ENCODE measurements around the gene CCNY. TPM values are rescaled to one million over a fixed set of nuclear protein-coding genes. Genes with fewer than 3 reads are reported as not detected.

The CCNY gene
- total RNA-seq, 2 experiments from 2014 or later, result 42.2 to 48.8 TPM

DNA sequence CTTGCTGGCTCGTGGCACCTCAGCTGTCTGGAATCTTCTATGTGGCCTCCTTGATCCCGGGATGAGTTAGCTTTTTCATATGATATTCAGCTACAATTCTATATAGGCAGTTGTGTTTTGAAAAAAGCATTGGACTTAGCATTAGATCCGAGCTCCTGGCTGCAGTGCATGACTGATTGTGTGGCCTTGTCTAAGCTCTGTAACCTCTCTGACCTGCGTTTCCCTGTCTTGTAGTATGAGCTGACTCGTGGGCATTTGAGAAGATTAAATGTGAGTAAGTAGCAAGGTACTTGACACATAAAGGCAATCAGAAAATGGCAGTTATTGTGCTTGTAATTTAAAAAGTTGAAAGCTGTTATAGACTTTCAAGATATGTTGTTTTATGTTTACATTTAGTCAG, 85.9 kb downstream of the CCNY start:
- ChIA-PET CTCF (interaction anchor here (0.8 kb wide), 1 partner anchor 141 kb away, joined by 3 read pairs; no protein-coding TSS in a partner anchor), POLR2A (no interaction called here)
- H3K27me3 Mint-ChIP-seq, result no peaks in the 10 kb centered on the region
- no peak overlapping the region for H3K4me3 Mint-ChIP-seq
- H3K9me3 Mint-ChIP-seq, result no peaks in the 10 kb centered on the region
- DNase-seq (no peak), ATAC-seq (no peak)
- intact Hi-C loops (cut with micrococcal nuclease), result no loop called here
- peaks cover 65% of the 10 kb centered on the region for H3K4me1 Mint-ChIP-seq (ENCODE audit: low read depth)
- TF ChIP-seq, protein P1, sequence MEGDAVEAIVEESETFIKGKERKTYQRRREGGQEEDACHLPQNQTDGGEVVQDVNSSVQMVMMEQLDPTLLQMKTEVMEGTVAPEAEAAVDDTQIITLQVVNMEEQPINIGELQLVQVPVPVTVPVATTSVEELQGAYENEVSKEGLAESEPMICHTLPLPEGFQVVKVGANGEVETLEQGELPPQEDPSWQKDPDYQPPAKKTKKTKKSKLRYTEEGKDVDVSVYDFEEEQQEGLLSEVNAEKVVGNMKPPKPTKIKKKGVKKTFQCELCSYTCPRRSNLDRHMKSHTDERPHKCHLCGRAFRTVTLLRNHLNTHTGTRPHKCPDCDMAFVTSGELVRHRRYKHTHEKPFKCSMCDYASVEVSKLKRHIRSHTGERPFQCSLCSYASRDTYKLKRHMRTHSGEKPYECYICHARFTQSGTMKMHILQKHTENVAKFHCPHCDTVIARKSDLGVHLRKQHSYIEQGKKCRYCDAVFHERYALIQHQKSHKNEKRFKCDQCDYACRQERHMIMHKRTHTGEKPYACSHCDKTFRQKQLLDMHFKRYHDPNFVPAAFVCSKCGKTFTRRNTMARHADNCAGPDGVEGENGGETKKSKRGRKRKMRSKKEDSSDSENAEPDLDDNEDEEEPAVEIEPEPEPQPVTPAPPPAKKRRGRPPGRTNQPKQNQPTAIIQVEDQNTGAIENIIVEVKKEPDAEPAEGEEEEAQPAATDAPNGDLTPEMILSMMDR (IDR thresholded peaks at IDR 0.05), result no peak
- H3K27ac Mint-ChIP-seq, result no peak overlapping the region
- H3K36me3 Mint-ChIP-seq (ENCODE audit: low read depth), result peaks cover 2% of the 10 kb centered on the region

DNA sequence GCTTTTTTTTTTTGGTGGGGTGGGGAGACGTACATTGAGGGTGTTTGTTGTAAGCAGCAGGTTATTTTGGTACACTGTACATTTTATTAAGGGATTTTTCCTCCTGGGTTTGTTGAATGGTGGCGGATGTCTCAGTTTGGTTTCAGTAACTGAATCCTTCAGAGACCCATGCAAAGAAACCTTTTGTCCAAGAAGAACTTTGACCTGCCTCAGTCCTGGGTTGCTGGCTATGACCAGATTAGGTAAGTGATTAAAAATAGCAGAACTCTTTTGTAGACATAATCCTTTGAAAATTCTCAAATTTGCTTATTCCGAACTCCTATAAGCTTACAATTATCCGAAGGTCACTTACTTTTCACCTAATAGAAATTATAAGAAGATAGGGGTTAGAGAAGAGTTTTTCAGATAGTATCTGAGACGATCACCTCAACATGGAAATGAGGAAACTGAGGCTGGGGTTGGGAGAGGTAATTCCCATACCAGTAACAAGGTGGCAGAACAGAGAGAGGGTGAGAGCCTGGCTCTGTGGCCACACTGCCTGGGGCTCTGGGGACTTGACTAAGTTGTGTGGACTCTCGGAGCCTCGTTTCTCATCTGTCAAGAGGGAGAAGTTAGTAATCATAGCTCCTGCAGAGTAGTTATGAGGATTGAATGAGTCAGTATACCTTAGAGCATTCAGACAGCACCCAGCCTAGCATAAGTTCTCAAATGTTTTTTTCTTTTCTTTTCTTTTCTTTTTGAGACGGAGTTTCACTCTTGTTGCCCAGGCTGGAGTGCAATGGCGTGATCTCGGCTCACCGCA, 87.4 kb downstream of the CCNY start:
- TF ChIP-seq, protein P1 (IDR thresholded peaks at IDR 0.05), result no peak
- DNase-seq, result no peak
- ChIA-PET POLR2A (no interaction called here), CTCF (no interaction called here)
- peaks cover 66% of the 10 kb centered on the region for H3K4me1 Mint-ChIP-seq (ENCODE audit: low read depth)
- intact Hi-C loops (cut with micrococcal nuclease), result no loop called here
- no peak overlapping the region for H3K27ac Mint-ChIP-seq
- H3K27me3 Mint-ChIP-seq, result no peaks in the 10 kb centered on the region
- no peaks in the 10 kb centered on the region for H3K9me3 Mint-ChIP-seq
- no peak overlapping the region for H3K4me3 Mint-ChIP-seq
- no peak for ATAC-seq
- H3K36me3 Mint-ChIP-seq (ENCODE audit: low read depth), result peaks cover 2% of the 10 kb centered on the region

DNA sequence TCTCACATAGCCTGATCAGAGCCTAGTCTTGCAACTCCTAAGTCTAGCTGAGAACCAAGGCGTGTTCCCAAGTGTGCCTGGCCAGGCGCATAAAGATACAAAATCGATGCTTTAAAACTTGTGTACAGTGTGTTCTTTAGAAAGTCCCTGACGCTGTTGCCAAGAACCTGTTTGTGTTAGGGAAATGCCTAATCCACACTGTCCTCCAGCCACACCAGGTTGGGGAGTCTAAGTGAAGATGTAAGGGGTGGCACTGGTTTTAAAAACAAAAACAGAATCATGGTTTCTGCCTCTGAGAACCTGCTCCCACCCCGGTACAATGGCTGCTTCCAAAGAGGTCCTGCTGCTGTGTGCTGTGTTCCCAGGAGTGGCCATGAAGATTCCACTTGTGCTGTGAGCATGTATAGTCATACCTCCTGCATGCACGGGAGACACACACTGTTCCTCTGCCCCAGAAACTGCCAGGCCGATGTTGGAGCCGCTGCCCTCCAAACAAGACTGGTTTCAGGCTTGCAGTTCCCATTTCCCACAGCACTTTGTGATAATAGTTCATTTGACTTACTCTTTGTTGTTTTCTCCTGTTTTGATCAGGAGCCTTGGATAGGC, 88.5 kb downstream of the CCNY start:
- H3K27me3 Mint-ChIP-seq, result no peaks in the 10 kb centered on the region
- ATAC-seq (no peak), DNase-seq (no peak)
- CTCF ChIA-PET, result no interaction called here
- H3K9me3 Mint-ChIP-seq, result no peaks in the 10 kb centered on the region
- intact Hi-C loops (cut with micrococcal nuclease), result no loop called here
- H3K27ac Mint-ChIP-seq, result no peak overlapping the region
- H3K36me3 Mint-ChIP-seq (ENCODE audit: low read depth), result peaks cover 2% of the 10 kb centered on the region
- peaks cover 62% of the 10 kb centered on the region for H3K4me1 Mint-ChIP-seq (ENCODE audit: low read depth)
- POLR2A ChIA-PET, result no interaction called here
- H3K4me3 Mint-ChIP-seq, result no peak overlapping the region
- TF ChIP-seq, protein P1 (IDR thresholded peaks at IDR 0.05), result no peak

DNA sequence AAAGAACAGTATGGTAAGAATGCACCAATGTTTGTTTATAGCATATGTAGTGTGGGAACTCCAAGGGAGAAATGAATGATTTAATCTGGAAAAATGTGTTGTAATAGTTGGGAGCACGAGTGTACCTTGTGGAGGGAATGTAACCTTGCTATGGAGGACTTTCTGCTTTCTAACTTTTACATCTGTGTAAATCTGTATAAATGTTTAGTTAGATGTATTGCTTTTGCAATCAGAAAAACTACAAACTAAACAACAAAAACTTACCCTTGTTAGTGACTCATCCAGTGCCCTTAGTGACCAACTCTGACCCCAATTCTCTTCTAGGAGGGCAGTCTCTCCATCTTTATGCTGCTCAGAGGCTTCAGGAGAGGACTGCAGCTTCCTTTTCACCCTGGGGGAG, 89.3 kb downstream of the CCNY start:
- ChIA-PET CTCF (no interaction called here), POLR2A (no interaction called here)
- H3K9me3 Mint-ChIP-seq, result no peaks in the 10 kb centered on the region
- peaks cover 2% of the 10 kb centered on the region for H3K36me3 Mint-ChIP-seq (ENCODE audit: low read depth)
- no peaks in the 10 kb centered on the region for H3K27me3 Mint-ChIP-seq
- TF ChIP-seq, protein P1 (IDR thresholded peaks at IDR 0.05), result no peak
- DNase-seq (no peak), ATAC-seq (no peak)
- H3K4me1 Mint-ChIP-seq (ENCODE audit: low read depth), result peaks cover 54% of the 10 kb centered on the region
- intact Hi-C loops (cut with micrococcal nuclease), result no loop called here
- H3K4me3 Mint-ChIP-seq, result no peak overlapping the region
- no peak overlapping the region for H3K27ac Mint-ChIP-seq

DNA sequence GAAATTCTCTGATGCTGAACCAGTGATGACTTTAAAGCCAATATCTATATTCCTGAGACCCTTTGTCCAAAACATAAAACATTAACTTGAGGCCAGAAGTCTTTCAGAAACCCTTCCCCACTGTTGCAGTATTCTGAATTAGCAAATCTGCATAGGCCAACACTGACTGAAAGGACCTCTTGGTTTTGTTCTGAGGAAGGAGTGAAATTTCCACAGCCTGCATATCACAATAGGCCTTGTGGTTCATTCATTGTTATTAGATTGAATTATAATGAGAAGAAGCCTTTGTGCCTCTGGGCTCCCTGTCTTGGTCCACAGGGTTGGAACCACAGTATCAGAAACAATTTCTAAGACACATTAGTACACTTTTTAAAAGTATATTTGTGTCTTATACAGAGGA, 90.3 kb downstream of the CCNY start:
- Mint-ChIP-seq H3K27ac (no peak overlapping the region), H3K36me3 (ENCODE audit: low read depth) (peaks cover 2% of the 10 kb centered on the region), H3K9me3 (no peaks in the 10 kb centered on the region), H3K4me3 (no peak overlapping the region), H3K4me1 (ENCODE audit: low read depth) (peaks cover 50% of the 10 kb centered on the region), H3K27me3 (no peaks in the 10 kb centered on the region)
- ChIA-PET POLR2A (no interaction called here), CTCF (no interaction called here)
- DNase-seq (no peak), ATAC-seq (no peak)
- intact Hi-C loops (cut with micrococcal nuclease), result no loop called here
- TF ChIP-seq, protein P1 (IDR thresholded peaks at IDR 0.05), result no peak

Data from activated CD8-positive, alpha-beta T cell treated with anti-CD3 and anti-CD28 coated beads for 36 hours (primary cell).